Epithelial cell of esophagus (primary cell): ENCODE results near the gene SDHAF4.

Experiments
- DNase-seq: peaks from one replicate; pipeline ENCODE4 v3.0.0; 2010; ENCODE audit warnings: low read depth
- H3K4me3 ChIP-seq: 2 replicates; pipeline ENCODE4 v1.5.1; 2011; ENCODE audit warnings: mild to moderate bottlenecking, low read length, control low read depth
- CTCF ChIP-seq: IDR thresholded peaks from 2 replicates; pipeline ENCODE4 v1.5.1; 2011; ENCODE audit warnings: low read depth, mild to moderate bottlenecking, low read length, control low read depth, inconsistent platforms; ENCODE audit not compliant: insufficient read depth; ENCODE audit errors: missing control alignments

Gene SDHAF4

GRCh38 chr6:70616728-70617260, 50.1 kb downstream of the SDHAF4 start:
- H3K4me3 ChIP-seq = no peak overlapping the region
- no peak for DNase-seq
- no peak for TF ChIP-seq CTCF

- H3K4me3 ChIP-seq = no peak overlapping the region
- no peak for TF ChIP-seq CTCF
- DNase-seq = no peak
These were observed 54.0 kb downstream of the SDHAF4 start for GRCh38 chr6:70620746-70621145.

- TF ChIP-seq CTCF = no peak
- DNase-seq = peak; percentile 6
- no peak overlapping the region for H3K4me3 ChIP-seq
These were observed 55.7 kb downstream of the SDHAF4 start for GRCh38 chr6:70622461-70622860.

GRCh38 chr6:70625436-70625835, 58.7 kb downstream of the SDHAF4 start:
- no peak for DNase-seq
- H3K4me3 ChIP-seq = no peak overlapping the region
- TF ChIP-seq CTCF = no peak

- DNase-seq = no peak
- no peak overlapping the region for H3K4me3 ChIP-seq
- no peak for TF ChIP-seq CTCF
These were observed 60.9 kb downstream of the SDHAF4 start for GRCh38 chr6:70627500-70628254.

- no peak for TF ChIP-seq CTCF
- no peak overlapping the region for H3K4me3 ChIP-seq
- DNase-seq = no peak
These were observed 63.2 kb downstream of the SDHAF4 start for GRCh38 chr6:70629929-70630328.

- no peak for DNase-seq
- no peak for TF ChIP-seq CTCF
- no peak overlapping the region for H3K4me3 ChIP-seq
These were observed 67.1 kb downstream of the SDHAF4 start for GRCh38 chr6:70633870-70634269.
